HG02852 (cell line): ENCODE data around the gene SLC6A12.

Experiments
- ATAC-seq: cut with Tn5 transposase; IDR thresholded peaks from one replicate; pipeline ENCODE4 v1.9.1; 2021; ENCODE audit warnings: mild to moderate bottlenecking, moderate library complexity; ENCODE audit not compliant: unreplicated experiment

Gene SLC6A12

GRCh38 chr12:214003-214741 is at the start of gene SLC6A12:
Gene SLC6A12, minus strand, starts transcription at chr12:214157. Its CDS starts 4,171 bp downstream, at chr12:209986.
- ATAC-seq, result no peak

- no peak for ATAC-seq
Measured at GRCh38 chr12:263574-263973, 49.6 kb upstream of the SLC6A12 start.

GRCh38 chr12:262817-263216 is 48.9 kb upstream of the SLC6A12 start, which contains the start of gene SLC6A13:
Gene SLC6A13, minus strand, starts transcription at chr12:262836. Its CDS starts 2,784 bp downstream, at chr12:260052.
- ATAC-seq, result no peak

- ATAC-seq, result no peak
Measured at GRCh38 chr12:262113-262512, 48.2 kb upstream of the SLC6A12 start.

- no peak for ATAC-seq
Measured at GRCh38 chr12:257521-258321, 43.8 kb upstream of the SLC6A12 start.

GRCh38 chr12:256958-257357 is 43.0 kb upstream of the SLC6A12 start:
- no peak for ATAC-seq

- ATAC-seq, result no peak
Measured at GRCh38 chr12:256225-256624, 42.3 kb upstream of the SLC6A12 start.

GRCh38 chr12:254912-255311 is 41.0 kb upstream of the SLC6A12 start:
- ATAC-seq, result no peak

GRCh38 chr12:254039-254438 is 40.1 kb upstream of the SLC6A12 start:
- ATAC-seq, result no peak

GRCh38 chr12:253116-253831 is 39.3 kb upstream of the SLC6A12 start:
- no peak for ATAC-seq

GRCh38 chr12:252636-253035 is 38.7 kb upstream of the SLC6A12 start:
- no peak for ATAC-seq

- ATAC-seq, result no peak
Measured at GRCh38 chr12:247271-247670, 33.3 kb upstream of the SLC6A12 start.

GRCh38 chr12:243381-243780 is 29.4 kb upstream of the SLC6A12 start:
- ATAC-seq, result no peak

- ATAC-seq, result no peak
Measured at GRCh38 chr12:242496-242895, 28.5 kb upstream of the SLC6A12 start.

GRCh38 chr12:241266-241665 is 27.3 kb upstream of the SLC6A12 start:
- ATAC-seq, result no peak

GRCh38 chr12:240566-240965 is 26.6 kb upstream of the SLC6A12 start:
- ATAC-seq, result no peak

- no peak for ATAC-seq
Measured at GRCh38 chr12:238736-239398, 24.9 kb upstream of the SLC6A12 start.

- no peak for ATAC-seq
Measured at GRCh38 chr12:238116-238515, 24.2 kb upstream of the SLC6A12 start.

GRCh38 chr12:237026-237815 is 23.3 kb upstream of the SLC6A12 start:
- no peak for ATAC-seq

GRCh38 chr12:236445-236844 is 22.5 kb upstream of the SLC6A12 start:
- no peak for ATAC-seq
